Hepatocyte (in vitro differentiated cells): ENCODE measurements around the gene LCLAT1. TPM values are rescaled to one million over a fixed set of nuclear protein-coding genes. Genes with fewer than 3 reads are reported as not detected.

Experiments
- DNase-seq: peaks from one replicate; pipeline ENCODE4 v3.0.0-alpha.2; 2016; ENCODE audit warnings: low spot score
- H2AFZ ChIP-seq: fragments of 200-600 bp; sonication (generic); 2 replicates; pipeline ENCODE4 v1.6.0; 2016; ENCODE audit warnings: antibody characterized with exemption, mild to moderate bottlenecking
- H3K27ac ChIP-seq: fragments of 200-600 bp; sonication (generic); 2 replicates; pipeline ENCODE4 v1.5.1; 2016; ENCODE audit warnings: mild to moderate bottlenecking
- H3K27me3 ChIP-seq: fragments of 200-600 bp; sonication (generic); 2 replicates; pipeline ENCODE4 v1.6.1; 2016
- H3K36me3 ChIP-seq: fragments of 200-600 bp; sonication (generic); replicated peaks from 2 replicates; pipeline ENCODE4 v1.5.1; 2016; ENCODE audit warnings: low read depth; ENCODE audit not compliant: insufficient read depth
- H3K4me1 ChIP-seq: fragments of 200-600 bp; sonication (generic); 2 replicates; pipeline ENCODE4 v1.5.1; 2016; ENCODE audit warnings: mild to moderate bottlenecking, moderate library complexity; ENCODE audit not compliant: insufficient read depth
- H3K4me2 ChIP-seq: fragments of 200-600 bp; sonication (generic); 2 replicates; pipeline ENCODE4 v1.6.0; 2016
- H3K4me3 ChIP-seq: fragments of 200-600 bp; sonication (generic); 2 replicates; pipeline ENCODE4 v1.5.1; 2016; ENCODE audit warnings: mild to moderate bottlenecking
- H3K79me2 ChIP-seq: fragments of 200-600 bp; sonication (generic); 2 replicates; pipeline ENCODE4 v1.6.0; 2017; ENCODE audit warnings: mild to moderate bottlenecking
- H3K9me2 ChIP-seq: fragments of 200-600 bp; sonication (generic); replicated peaks from 2 replicates; pipeline ENCODE4 v1.6.0; 2017; ENCODE audit warnings: mild to moderate bottlenecking; ENCODE audit not compliant: insufficient read depth
- H3K9me3 ChIP-seq: fragments of 200-600 bp; sonication (generic); 2 replicates; pipeline ENCODE4 v1.5.1; 2016; ENCODE audit warnings: low read depth, mild to moderate bottlenecking
- H4K20me1 ChIP-seq: fragments of 200-600 bp; sonication (generic); 2 replicates; pipeline ENCODE4 v1.6.0; 2016; ENCODE audit warnings: mild to moderate bottlenecking; ENCODE audit not compliant: insufficient read depth, poor library complexity, severe bottlenecking
- EZH2 ChIP-seq: fragments of 200-600 bp; sonication (generic); IDR thresholded peaks from 2 replicates; pipeline ENCODE4 v1.6.1; 2016; ENCODE audit warnings: antibody characterized with exemption, mild to moderate bottlenecking, borderline replicate concordance
- EZH2phosphoT487 ChIP-seq: fragments of 200-600 bp; sonication (generic); IDR thresholded peaks from one replicate; pipeline ENCODE4 v1.6.1; 2018; ENCODE audit warnings: antibody characterized with exemption, mild to moderate bottlenecking, low read depth, moderate library complexity; ENCODE audit not compliant: unreplicated experiment, severe bottlenecking
- WGBS: methylation state at CpG from one replicate; pipeline ENCODE4 v1.1.6; 2016; ENCODE audit warnings: low lambda C conversion rate; ENCODE audit errors: missing lambda C conversion rate; 5-methylcytosine and 5-hydroxymethylcytosine counted together
- polyA plus RNA-seq: library from polyadenylated mRNA; unstranded; fragments of >200 nt; fragmentation: Nextera tagmentation; extraction: Ambion mirVana; gene quantifications from 2 replicates; pipeline ENCODE4 v1.2.1, GENCODE V29; 2016
- total RNA-seq: library from RNA; depleted of rRNA; stranded (reverse); fragments of >200 nt; gene quantifications from 2 replicates; pipeline ENCODE4 v1.2.3, GENCODE V29; 2014
- TF ChIP-seq, protein P1 (sequence below): fragments of 200-600 bp; sonication (generic); IDR thresholded peaks from 2 replicates; pipeline ENCODE4 v1.5.1; 2016; ENCODE audit warnings: antibody characterized with exemption, mild to moderate bottlenecking; ENCODE audit not compliant: poor library complexity

Gene LCLAT1
- total and polyA plus RNA-seq, 2 experiments from 2014 or later: 10.1 to 15.4 TPM

- no peak for DNase-seq
- Histone ChIP-seq H2AFZ (no peak overlapping the region), H3K27ac (no peak overlapping the region), H3K27me3 (no peaks in the 10 kb centered on the region), H3K79me2 (peaks cover 62% of the 10 kb centered on the region), H3K4me3 (no peak overlapping the region), H3K36me3 (no peaks in the 10 kb centered on the region), H3K9me2 (no peaks in the 10 kb centered on the region), H4K20me1 (no peaks in the 10 kb centered on the region), H3K4me1 (peaks cover 48% of the 10 kb centered on the region), H3K4me2 (no peak overlapping the region), H3K9me3 (peaks cover 8% of the 10 kb centered on the region)
- 78% methylated on average over 5 of the region's 5 CpGs for WGBS
- TF ChIP-seq, protein P1, sequence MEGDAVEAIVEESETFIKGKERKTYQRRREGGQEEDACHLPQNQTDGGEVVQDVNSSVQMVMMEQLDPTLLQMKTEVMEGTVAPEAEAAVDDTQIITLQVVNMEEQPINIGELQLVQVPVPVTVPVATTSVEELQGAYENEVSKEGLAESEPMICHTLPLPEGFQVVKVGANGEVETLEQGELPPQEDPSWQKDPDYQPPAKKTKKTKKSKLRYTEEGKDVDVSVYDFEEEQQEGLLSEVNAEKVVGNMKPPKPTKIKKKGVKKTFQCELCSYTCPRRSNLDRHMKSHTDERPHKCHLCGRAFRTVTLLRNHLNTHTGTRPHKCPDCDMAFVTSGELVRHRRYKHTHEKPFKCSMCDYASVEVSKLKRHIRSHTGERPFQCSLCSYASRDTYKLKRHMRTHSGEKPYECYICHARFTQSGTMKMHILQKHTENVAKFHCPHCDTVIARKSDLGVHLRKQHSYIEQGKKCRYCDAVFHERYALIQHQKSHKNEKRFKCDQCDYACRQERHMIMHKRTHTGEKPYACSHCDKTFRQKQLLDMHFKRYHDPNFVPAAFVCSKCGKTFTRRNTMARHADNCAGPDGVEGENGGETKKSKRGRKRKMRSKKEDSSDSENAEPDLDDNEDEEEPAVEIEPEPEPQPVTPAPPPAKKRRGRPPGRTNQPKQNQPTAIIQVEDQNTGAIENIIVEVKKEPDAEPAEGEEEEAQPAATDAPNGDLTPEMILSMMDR: no peak
- no peak for TF ChIP-seq EZH2phosphoT487
- no peak for TF ChIP-seq EZH2
Observed at GRCh38 chr2:30509716-30510115, 62.7 kb downstream of the LCLAT1 start.

DNA sequence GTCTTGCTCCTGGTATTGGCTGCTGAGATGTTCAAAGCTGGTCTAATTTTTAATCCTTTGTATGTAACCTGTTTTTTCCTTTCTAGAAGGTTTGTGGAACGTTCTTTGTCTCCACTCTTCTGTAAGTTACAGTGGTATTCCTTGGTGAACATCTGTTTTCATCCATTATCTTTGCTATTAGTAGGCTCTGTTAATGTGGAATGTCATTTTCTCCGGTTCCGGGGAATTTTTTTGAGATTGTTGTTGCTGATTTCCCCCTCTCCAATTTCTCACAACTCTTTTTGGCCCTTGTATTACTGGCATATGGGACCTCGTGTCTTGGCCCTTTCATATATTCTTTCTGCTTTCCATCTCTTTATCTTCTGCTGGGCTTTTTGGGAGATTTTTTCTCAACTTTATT lies 63.4 kb downstream of the LCLAT1 start:
- WGBS: 46% methylated on average over 4 of the region's 4 CpGs
- Histone ChIP-seq H3K4me2 (peak overlapping the region; percentile 54), H3K79me2 (peaks cover 60% of the 10 kb centered on the region), H2AFZ (no peak overlapping the region), H3K36me3 (no peaks in the 10 kb centered on the region), H3K4me3 (no peak overlapping the region), H3K9me3 (peaks cover 8% of the 10 kb centered on the region), H3K4me1 (peaks cover 54% of the 10 kb centered on the region), H4K20me1 (no peaks in the 10 kb centered on the region), H3K9me2 (no peaks in the 10 kb centered on the region), H3K27me3 (no peaks in the 10 kb centered on the region), H3K27ac (peak overlapping the region; percentile 44)
- TF ChIP-seq EZH2 (no peak), EZH2phosphoT487 (no peak)
- TF ChIP-seq, protein P1: no peak
- DNase-seq: no peak

- peak overlapping the region; percentile 54 for H3K4me2 ChIP-seq
- peaks cover 69% of the 10 kb centered on the region for H3K79me2 ChIP-seq
- H3K4me3 ChIP-seq: no peak overlapping the region
- no peaks in the 10 kb centered on the region for H4K20me1 ChIP-seq
- no peak overlapping the region for H2AFZ ChIP-seq
- H3K27ac ChIP-seq: peak overlapping the region; percentile 44
- H3K9me3 ChIP-seq: peaks cover 8% of the 10 kb centered on the region
- H3K36me3 ChIP-seq: no peaks in the 10 kb centered on the region
- TF ChIP-seq, protein P1: no peak
- TF ChIP-seq EZH2: no peak
- no peak for TF ChIP-seq EZH2phosphoT487
- 22% methylated on average over 8 of the region's 8 CpGs for WGBS
- H3K27me3 ChIP-seq: no peaks in the 10 kb centered on the region
- peaks cover 50% of the 10 kb centered on the region for H3K4me1 ChIP-seq
- peak; percentile 21 for DNase-seq
- H3K9me2 ChIP-seq: no peaks in the 10 kb centered on the region
Observed at GRCh38 chr2:30511122-30512083, 64.4 kb downstream of the LCLAT1 start.
